Neuronal stem cell (in vitro differentiated cells): ENCODE results near the gene GNPTG.

Experiments
- DNase-seq: peaks from one replicate; pipeline ENCODE4 v3.0.0-alpha.2; 2013; ENCODE audit warnings: low spot score
- H2AFZ ChIP-seq: one replicate; pipeline ENCODE4 v1.6.1; 2013; ENCODE audit warnings: mild to moderate bottlenecking, low read length, inconsistent platforms
- H2AK5ac ChIP-seq: 2 replicates; pipeline ENCODE4 v1.6.1; 2013; ENCODE audit warnings: low read depth, mild to moderate bottlenecking, inconsistent platforms, low read length, moderate library complexity, mixed read lengths
- H2BK120ac ChIP-seq: 2 replicates; pipeline ENCODE4 v1.6.1; 2013; ENCODE audit warnings: low read depth, mild to moderate bottlenecking, inconsistent platforms, low read length, moderate library complexity, mixed read lengths
- H2BK12ac ChIP-seq: one replicate; pipeline ENCODE4 v1.6.1; 2013; ENCODE audit warnings: low read length, inconsistent platforms
- H2BK15ac ChIP-seq: 2 replicates; pipeline ENCODE4 v1.6.1; 2013; ENCODE audit warnings: mild to moderate bottlenecking, low read length, inconsistent platforms, mixed read lengths
- H2BK5ac ChIP-seq: one replicate; pipeline ENCODE4 v1.6.1; 2013; ENCODE audit warnings: inconsistent platforms, mild to moderate bottlenecking, low read length, moderate library complexity
- H3K14ac ChIP-seq: one replicate; pipeline ENCODE4 v1.6.1; 2013; ENCODE audit warnings: low read length, inconsistent platforms
- H3K18ac ChIP-seq: 2 replicates; pipeline ENCODE4 v1.6.1; 2013; ENCODE audit warnings: low read length, inconsistent platforms
- H3K23ac ChIP-seq: 2 replicates; pipeline ENCODE4 v1.6.1; 2013; ENCODE audit warnings: low read depth, mild to moderate bottlenecking, mixed read lengths, low read length, inconsistent platforms; ENCODE audit not compliant: poor library complexity
- H3K27ac ChIP-seq: replicated peaks from 3 replicates; pipeline ENCODE4 v1.5.1; 2013; ENCODE audit warnings: low read length, inconsistent platforms
- H3K27me3 ChIP-seq, 3 experiments: 2 replicates each; pipeline ENCODE4 v1.6.1; 2013; ENCODE audit warnings: low read length in 3 of 3, mild to moderate bottlenecking in 2 of 3, inconsistent platforms in 1 of 3, low read depth in 1 of 3, mixed read lengths in 1 of 3, moderate library complexity in 1 of 3; ENCODE audit not compliant: control insufficient read depth in 3 of 3, insufficient read depth in 3 of 3
- H3K36me3 ChIP-seq, 2 donors: replicated peaks in 1 of 2; 2 replicates each; pipeline ENCODE4 v1.6.1; 2013; ENCODE audit warnings: low read length in 2 of 2; ENCODE audit not compliant: control insufficient read depth in 2 of 2, insufficient read depth in 2 of 2
- H3K4ac ChIP-seq: 2 replicates; pipeline ENCODE4 v1.6.1; 2013; ENCODE audit warnings: inconsistent platforms, mild to moderate bottlenecking, low read length, moderate library complexity
- H3K4me1 ChIP-seq, 2 donors: 1 replicate in 1 of 2; 2 replicates in 1 of 2; pipeline ENCODE4 v1.6.1; 2013; ENCODE audit warnings: low read length in 2 of 2, low read depth in 1 of 2; ENCODE audit not compliant: control insufficient read depth in 2 of 2, insufficient read depth in 1 of 2
- H3K4me2 ChIP-seq: one replicate; pipeline ENCODE4 v1.6.1; 2013; ENCODE audit warnings: mild to moderate bottlenecking, low read length, inconsistent platforms; ENCODE audit not compliant: insufficient read depth, poor library complexity, severe bottlenecking
- H3K4me3 ChIP-seq, 2 donors: 2 replicates each; pipeline ENCODE4 v1.5.1; 2013; ENCODE audit warnings: low read length in 2 of 2, mild to moderate bottlenecking in 2 of 2, inconsistent platforms in 1 of 2, moderate library complexity in 1 of 2
- H3K79me1 ChIP-seq: one replicate; pipeline ENCODE4 v1.6.1; 2013; ENCODE audit warnings: low read depth, mild to moderate bottlenecking, inconsistent platforms, low read length, moderate library complexity
- H3K9ac ChIP-seq: one replicate; pipeline ENCODE4 v1.6.1; 2013; ENCODE audit warnings: mild to moderate bottlenecking, low read depth, low read length, inconsistent platforms; ENCODE audit not compliant: poor library complexity
- H3K9me3 ChIP-seq, 2 donors: replicated peaks in 1 of 2; 2 replicates each; pipeline versions ENCODE3 to v1.6.1; 2013; ENCODE audit warnings: low read length in 2 of 2, mild to moderate bottlenecking in 2 of 2, inconsistent platforms in 1 of 2, low read depth in 1 of 2, mixed read lengths in 1 of 2, moderate library complexity in 1 of 2; ENCODE audit not compliant: control insufficient read depth in 2 of 2, insufficient read depth in 1 of 2
- H4K8ac ChIP-seq: one replicate; pipeline ENCODE4 v1.6.1; 2013; ENCODE audit warnings: low read depth, mild to moderate bottlenecking, inconsistent platforms, low read length, moderate library complexity
- H4K91ac ChIP-seq: one replicate; pipeline ENCODE4 v1.6.1; 2013; ENCODE audit warnings: low read length, low read depth, mild to moderate bottlenecking, inconsistent platforms; ENCODE audit not compliant: poor library complexity
- WGBS, 2 donors: extraction: QIAGEN DNeasy Blood & Tissue Kit; methylation state at CpG; one replicate each; pipeline ENCODE4 v1.1.7; 2013; ENCODE audit warnings: missing lambda C conversion rate in 2 of 2, mixed read lengths in 1 of 2; ENCODE audit not compliant: insufficient read length in 2 of 2, insufficient replicate concordance in 1 of 2; ENCODE audit errors: extremely low coverage in 2 of 2; 5-methylcytosine and 5-hydroxymethylcytosine counted together

GNPTG gene

DNA sequence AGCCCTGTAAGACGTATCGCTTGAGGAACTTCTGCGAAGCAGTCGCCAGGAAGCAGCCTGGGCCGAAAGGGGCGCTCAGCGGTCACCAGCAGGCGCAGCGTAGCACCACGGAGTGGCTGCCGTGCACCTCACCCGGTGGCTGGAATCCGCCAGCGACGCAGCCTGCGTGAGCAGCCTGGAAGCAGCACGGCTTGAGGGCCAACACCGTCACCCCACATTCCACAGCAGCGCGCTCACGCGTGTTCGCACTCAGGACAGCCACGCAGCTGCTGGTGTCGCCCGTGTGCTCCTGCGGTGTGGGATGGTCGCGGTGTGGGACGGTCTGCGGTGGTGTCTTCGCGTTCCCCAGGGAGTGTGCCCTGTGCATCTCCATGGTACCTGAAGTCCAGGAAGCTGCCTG lies 32.7 kb upstream of the GNPTG start:
- Histone ChIP-seq H2AFZ (no peak overlapping the region), H3K4me2 (no peak overlapping the region), H3K14ac (peak overlapping the region; percentile 63), H3K79me1 (peaks cover 41% of the 10 kb centered on the region), H3K9ac (peak overlapping the region; percentile 70), H3K27me3 (no peaks in the 10 kb centered on the region), H3K27ac (no peak overlapping the region), H4K8ac (no peak overlapping the region), H3K9me3 (peaks cover 0 to 4% of the 10 kb centered on the region in 2 donors), H2BK5ac (peak overlapping the region; percentile 39), H4K91ac (no peak overlapping the region), H2BK12ac (peak overlapping the region; percentile 94), H3K18ac (peak overlapping the region; percentile 64), H2BK120ac (no peak overlapping the region), H3K36me3 (peaks cover 82 to 95% of the 10 kb centered on the region in 2 donors), H3K4me1 (no peaks in the 10 kb centered on the region), H3K4me3 (peak overlapping the region in 1 of 2 donors; percentile 4), H3K4ac (no peak overlapping the region), H2BK15ac (no peak overlapping the region), H3K23ac (peak overlapping the region; percentile 99), H2AK5ac (no peak overlapping the region)
- DNase-seq, result no peak
- WGBS, 2 donors, result no CpG with 5 or more reads among the region's 33 CpGs

DNA sequence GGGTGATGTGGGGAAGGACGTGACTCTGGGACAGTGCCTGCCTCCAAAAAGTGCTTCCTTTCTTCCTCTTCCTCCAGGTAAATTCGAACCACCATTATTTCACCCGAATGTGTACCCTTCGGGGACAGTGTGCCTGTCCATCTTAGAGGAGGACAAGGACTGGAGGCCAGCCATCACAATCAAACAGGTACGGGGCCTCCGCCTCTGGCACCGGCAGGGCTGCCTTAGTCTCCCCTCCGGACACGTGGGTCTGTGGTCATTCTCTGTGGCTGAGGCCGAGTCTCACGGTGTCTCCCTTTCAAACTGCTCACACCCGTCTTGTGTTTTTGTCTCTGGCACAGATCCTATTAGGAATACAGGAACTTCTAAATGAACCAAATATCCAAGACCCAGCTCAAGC lies 31.6 kb upstream of the GNPTG start:
- no peak overlapping the region for H3K23ac ChIP-seq
- no peak overlapping the region for H3K27ac ChIP-seq
- no peaks in the 10 kb centered on the region for H3K27me3 ChIP-seq
- no peak overlapping the region for H2BK120ac ChIP-seq
- no CpG with 5 or more reads among the region's 12 CpGs for WGBS, 2 donors
- no peak overlapping the region for H3K14ac ChIP-seq
- H2AK5ac ChIP-seq, result no peak overlapping the region
- no peak for DNase-seq
- H3K9ac ChIP-seq, result no peak overlapping the region
- peak overlapping the region; percentile 19 for H4K8ac ChIP-seq
- H3K4ac ChIP-seq, result no peak overlapping the region
- no peak overlapping the region for H2BK5ac ChIP-seq
- no peak overlapping the region for H3K18ac ChIP-seq
- no peak overlapping the region for H4K91ac ChIP-seq
- H2BK15ac ChIP-seq, result no peak overlapping the region
- H2BK12ac ChIP-seq, result no peak overlapping the region
- H3K4me3 ChIP-seq, result no peak overlapping the region
- no peaks in the 10 kb centered on the region for H3K4me1 ChIP-seq
- H3K9me3 ChIP-seq, result peaks cover 0 to 4% of the 10 kb centered on the region in 2 donors
- H3K4me2 ChIP-seq, result no peak overlapping the region
- H2AFZ ChIP-seq, result no peak overlapping the region
- peaks cover 31% of the 10 kb centered on the region for H3K79me1 ChIP-seq
- H3K36me3 ChIP-seq, result peaks cover 77 to 95% of the 10 kb centered on the region in 2 donors

DNA sequence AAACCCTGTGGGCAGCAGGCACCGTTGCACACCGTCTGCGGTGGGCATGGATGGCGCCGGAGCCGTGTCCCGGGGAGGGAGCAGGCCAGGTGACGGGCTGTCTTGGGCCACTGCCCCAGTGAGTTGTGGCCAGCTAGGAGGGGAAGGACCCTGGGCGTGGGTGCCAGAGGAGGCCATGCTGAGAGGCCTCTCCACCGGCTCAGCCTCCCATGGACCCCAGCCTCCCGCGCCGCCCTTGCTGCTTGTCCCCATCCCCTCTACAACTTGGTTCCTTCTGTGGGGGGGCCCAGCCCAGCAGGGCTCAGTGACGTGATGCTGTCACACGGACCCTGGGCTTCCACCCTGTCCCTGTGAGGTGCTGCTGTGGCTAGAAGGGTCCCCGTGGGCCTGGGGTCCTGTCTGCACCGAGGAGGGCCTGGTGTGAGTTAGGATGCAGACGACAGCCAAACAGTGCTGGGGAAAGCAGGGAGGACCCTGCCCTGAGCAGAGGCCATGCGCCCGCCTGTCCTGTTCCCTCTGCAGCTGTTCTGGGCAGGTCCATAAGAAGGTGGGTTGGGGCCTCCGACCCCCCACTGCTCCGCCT lies 31.0 kb upstream of the GNPTG start:
- Histone ChIP-seq H3K79me1 (peaks cover 30% of the 10 kb centered on the region), H2BK120ac (no peak overlapping the region), H3K4ac (no peak overlapping the region), H3K18ac (no peak overlapping the region), H4K8ac (no peak overlapping the region), H2BK15ac (no peak overlapping the region), H3K4me3 (peak overlapping the region in 1 of 2 donors; percentile 22), H3K9ac (peak overlapping the region; percentile 60), H3K27me3 (no peaks in the 10 kb centered on the region), H3K4me1 (no peaks in the 10 kb centered on the region), H4K91ac (no peak overlapping the region), H3K9me3 (peaks cover 0 to 4% of the 10 kb centered on the region in 2 donors), H3K36me3 (peaks cover 76 to 95% of the 10 kb centered on the region in 2 donors), H2BK12ac (peak overlapping the region; percentile 22), H2AK5ac (no peak overlapping the region), H3K23ac (no peak overlapping the region), H3K4me2 (no peak overlapping the region), H3K27ac (no peak overlapping the region), H2AFZ (no peak overlapping the region), H2BK5ac (peak overlapping the region; percentile 13), H3K14ac (no peak overlapping the region)
- DNase-seq, result no peak
- no CpG with 5 or more reads among the region's 22 CpGs for WGBS, 2 donors

DNA sequence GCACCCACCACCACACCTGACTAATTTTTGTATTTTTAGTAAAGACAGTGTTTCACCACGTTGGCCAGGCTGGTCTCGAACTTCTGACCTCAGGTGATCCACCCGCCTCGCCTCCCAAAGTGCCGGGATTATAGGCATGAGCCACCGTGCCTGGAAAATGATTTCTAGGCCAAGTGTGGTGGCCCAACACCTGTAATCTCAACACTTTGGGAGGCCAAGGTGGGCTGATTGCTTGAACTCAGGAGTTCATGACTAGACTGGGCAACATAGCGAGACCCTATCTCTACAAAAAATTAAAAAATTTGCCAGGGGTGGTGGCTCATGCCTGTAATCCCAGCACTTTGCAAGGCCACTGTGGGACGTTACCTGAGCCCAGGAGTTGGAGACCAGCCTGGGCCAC lies 29.3 kb upstream of the GNPTG start:
- Histone ChIP-seq H3K4me2 (no peak overlapping the region), H3K27me3 (no peaks in the 10 kb centered on the region), H4K8ac (no peak overlapping the region), H3K4ac (no peak overlapping the region), H2BK15ac (no peak overlapping the region), H2BK5ac (no peak overlapping the region), H3K4me3 (no peak overlapping the region), H3K9me3 (peaks cover 0 to 4% of the 10 kb centered on the region in 2 donors), H3K18ac (no peak overlapping the region), H2BK120ac (no peak overlapping the region), H2AK5ac (no peak overlapping the region), H3K36me3 (peaks cover 62 to 81% of the 10 kb centered on the region in 2 donors), H3K9ac (no peak overlapping the region), H3K79me1 (peaks cover 21% of the 10 kb centered on the region), H3K4me1 (peaks cover 2 to 4% of the 10 kb centered on the region in 2 donors), H3K14ac (no peak overlapping the region), H3K23ac (no peak overlapping the region), H4K91ac (no peak overlapping the region), H3K27ac (no peak overlapping the region), H2BK12ac (no peak overlapping the region), H2AFZ (no peak overlapping the region)
- whole genome bisulfite sequencing, 2 donors, result no CpG with 5 or more reads among the region's 8 CpGs
- no peak for DNase-seq
